Neural crest cell (in vitro differentiated cells): Measurements from ENCODE around the gene AKAP13. TPM values are rescaled to one million over a fixed set of nuclear protein-coding genes. Genes with fewer than 3 reads are reported as not detected.

Source experiments
- DNase-seq: peaks from one replicate; pipeline ENCODE4 v3.0.0; 2021; ENCODE audit warnings: low read depth, mixed read lengths, low spot score
- H3K27ac Mint-ChIP-seq: one replicate; pipeline ENCODE4 v1.8.0; 2021; ENCODE audit warnings: mild to moderate bottlenecking, mixed read lengths; ENCODE audit not compliant: unreplicated experiment
- H3K27me3 Mint-ChIP-seq: 2 replicates; pipeline ENCODE4 v1.8.0; 2021; ENCODE audit warnings: low read depth, mild to moderate bottlenecking, mixed read lengths
- H3K36me3 Mint-ChIP-seq: 2 replicates; pipeline ENCODE4 v1.8.0; 2021; ENCODE audit warnings: low read depth, mild to moderate bottlenecking, mixed read lengths
- H3K4me1 Mint-ChIP-seq: 2 replicates; pipeline ENCODE4 v1.8.0; 2021; ENCODE audit warnings: mixed read lengths
- H3K4me3 Mint-ChIP-seq: one replicate; pipeline ENCODE4 v1.8.0; 2021; ENCODE audit warnings: mild to moderate bottlenecking, mixed read lengths
- H3K9me3 Mint-ChIP-seq: 2 replicates; pipeline ENCODE4 v1.8.0; 2021; ENCODE audit warnings: mixed read lengths
- CTCF ChIP-seq: fragments of 200-600 bp; sonication (generic); conservative IDR thresholded peaks from 2 replicates; pipeline ENCODE4 v1.5.0; 2021; ENCODE audit warnings: antibody characterized with exemption, mild to moderate bottlenecking
- total RNA-seq: library from RNA; stranded (reverse); gene quantifications from 2 replicates; pipeline ENCODE4 v1.2.1, GENCODE V29; 2021

The AKAP13 gene
- total RNA-seq, 1 donor from 2014 or later, result 81.3 TPM

GRCh38 chr15:85445361-85445760, 65.0 kb downstream of the AKAP13 start:
- Mint-ChIP-seq H3K27ac (no peak overlapping the region), H3K9me3 (peaks cover 23% of the 10 kb centered on the region), H3K27me3 (no peaks in the 10 kb centered on the region), H3K4me1 (peaks cover 41% of the 10 kb centered on the region), H3K36me3 (peaks cover 28% of the 10 kb centered on the region), H3K4me3 (no peak overlapping the region)
- TF ChIP-seq CTCF, result no peak
- DNase-seq, result no peak

- Mint-ChIP-seq H3K4me1 (peaks cover 22% of the 10 kb centered on the region), H3K4me3 (no peak overlapping the region), H3K27me3 (no peaks in the 10 kb centered on the region), H3K9me3 (peaks cover 32% of the 10 kb centered on the region), H3K36me3 (peaks cover 49% of the 10 kb centered on the region), H3K27ac (no peak overlapping the region)
- no peak for TF ChIP-seq CTCF
- no peak for DNase-seq
These were observed 70.8 kb downstream of the AKAP13 start for GRCh38 chr15:85451099-85451700.

GRCh38 chr15:85452436-85452835, 72.0 kb downstream of the AKAP13 start:
- H3K9me3 Mint-ChIP-seq, result peaks cover 31% of the 10 kb centered on the region
- H3K27ac Mint-ChIP-seq, result peak overlapping the region; percentile 16
- no peaks in the 10 kb centered on the region for H3K27me3 Mint-ChIP-seq
- peaks cover 45% of the 10 kb centered on the region for H3K36me3 Mint-ChIP-seq
- no peak for TF ChIP-seq CTCF
- no peak for DNase-seq
- H3K4me3 Mint-ChIP-seq, result no peak overlapping the region
- peaks cover 27% of the 10 kb centered on the region for H3K4me1 Mint-ChIP-seq

- no peak for TF ChIP-seq CTCF
- no peak for DNase-seq
- Mint-ChIP-seq H3K4me3 (no peak overlapping the region), H3K36me3 (peaks cover 42% of the 10 kb centered on the region), H3K27ac (no peak overlapping the region), H3K27me3 (no peaks in the 10 kb centered on the region), H3K4me1 (peaks cover 29% of the 10 kb centered on the region), H3K9me3 (peaks cover 25% of the 10 kb centered on the region)
These were observed 72.9 kb downstream of the AKAP13 start for GRCh38 chr15:85453144-85453872.

- peaks cover 33% of the 10 kb centered on the region for H3K4me1 Mint-ChIP-seq
- no peaks in the 10 kb centered on the region for H3K27me3 Mint-ChIP-seq
- no peak for DNase-seq
- peaks cover 20% of the 10 kb centered on the region for H3K9me3 Mint-ChIP-seq
- peaks cover 36% of the 10 kb centered on the region for H3K36me3 Mint-ChIP-seq
- no peak for TF ChIP-seq CTCF
- no peak overlapping the region for H3K4me3 Mint-ChIP-seq
- no peak overlapping the region for H3K27ac Mint-ChIP-seq
These were observed 74.0 kb downstream of the AKAP13 start for GRCh38 chr15:85454403-85454802.
